Smooth muscle cell of the brain vasculature (primary cell): Measurements from ENCODE around the gene TMEM273.

Experiments used
- DNase-seq: peaks from one replicate; pipeline ENCODE4 v3.0.0-alpha.2; 2012; ENCODE audit warnings: low read depth, low spot score

TMEM273 gene

DNA sequence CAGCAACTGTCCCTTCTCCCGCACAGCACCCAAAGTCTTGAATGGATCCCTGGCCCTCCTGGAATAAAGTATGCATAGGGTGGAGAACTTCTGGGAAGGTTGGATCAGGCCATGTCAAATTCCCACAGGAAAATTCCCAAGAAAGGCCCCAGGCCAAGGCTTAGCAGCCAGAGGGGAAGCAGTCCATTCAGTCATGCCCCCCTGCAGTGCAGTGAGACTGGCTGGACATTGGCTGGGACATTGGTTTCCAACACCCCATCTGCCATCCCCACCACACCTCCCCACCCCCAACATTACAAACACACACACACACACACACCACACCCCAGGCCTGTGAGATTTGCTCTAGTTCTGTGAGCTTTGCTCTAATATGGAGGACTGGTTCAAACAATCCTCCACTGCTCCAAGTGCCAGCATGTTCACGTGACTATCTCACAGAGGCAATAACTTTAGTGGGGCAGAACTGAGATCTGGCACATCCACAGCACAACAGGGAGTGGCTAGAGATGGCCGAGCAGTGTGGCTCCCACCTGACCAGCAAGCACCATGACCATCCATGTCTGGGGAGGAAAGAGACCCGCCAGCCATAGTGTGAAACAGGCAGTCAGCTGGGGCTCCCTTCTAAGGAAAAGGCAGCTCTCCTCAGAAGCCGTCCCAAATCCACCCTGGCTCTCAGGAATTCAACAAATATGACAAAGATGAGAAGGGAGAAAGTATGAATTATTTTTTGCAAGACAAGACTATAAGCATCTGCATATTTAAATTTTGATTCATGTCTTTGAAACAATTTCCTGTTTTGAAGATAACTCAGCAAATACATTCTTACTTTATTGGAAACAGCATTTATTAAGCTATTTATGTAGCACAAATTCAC, 47.6 kb downstream of the TMEM273 start:
- DNase-seq: no peak

DNA sequence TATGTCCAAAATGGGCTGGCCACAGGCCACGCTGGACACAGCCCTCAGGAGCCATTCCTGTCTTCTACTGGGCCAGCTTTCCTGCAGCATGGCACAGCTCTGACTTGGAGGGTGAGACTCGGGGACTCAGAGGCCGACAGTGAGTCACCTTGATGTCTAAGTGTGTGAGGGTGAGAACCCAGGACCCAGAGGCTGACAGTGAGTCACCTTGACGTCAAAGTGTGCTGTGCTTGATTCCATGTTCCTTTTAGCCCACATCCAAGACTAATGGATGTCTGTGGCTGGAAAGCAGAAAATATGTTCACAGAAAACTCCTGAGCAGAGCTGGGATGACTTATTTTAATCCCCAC, 48.4 kb downstream of the TMEM273 start:
- no peak for DNase-seq

DNA sequence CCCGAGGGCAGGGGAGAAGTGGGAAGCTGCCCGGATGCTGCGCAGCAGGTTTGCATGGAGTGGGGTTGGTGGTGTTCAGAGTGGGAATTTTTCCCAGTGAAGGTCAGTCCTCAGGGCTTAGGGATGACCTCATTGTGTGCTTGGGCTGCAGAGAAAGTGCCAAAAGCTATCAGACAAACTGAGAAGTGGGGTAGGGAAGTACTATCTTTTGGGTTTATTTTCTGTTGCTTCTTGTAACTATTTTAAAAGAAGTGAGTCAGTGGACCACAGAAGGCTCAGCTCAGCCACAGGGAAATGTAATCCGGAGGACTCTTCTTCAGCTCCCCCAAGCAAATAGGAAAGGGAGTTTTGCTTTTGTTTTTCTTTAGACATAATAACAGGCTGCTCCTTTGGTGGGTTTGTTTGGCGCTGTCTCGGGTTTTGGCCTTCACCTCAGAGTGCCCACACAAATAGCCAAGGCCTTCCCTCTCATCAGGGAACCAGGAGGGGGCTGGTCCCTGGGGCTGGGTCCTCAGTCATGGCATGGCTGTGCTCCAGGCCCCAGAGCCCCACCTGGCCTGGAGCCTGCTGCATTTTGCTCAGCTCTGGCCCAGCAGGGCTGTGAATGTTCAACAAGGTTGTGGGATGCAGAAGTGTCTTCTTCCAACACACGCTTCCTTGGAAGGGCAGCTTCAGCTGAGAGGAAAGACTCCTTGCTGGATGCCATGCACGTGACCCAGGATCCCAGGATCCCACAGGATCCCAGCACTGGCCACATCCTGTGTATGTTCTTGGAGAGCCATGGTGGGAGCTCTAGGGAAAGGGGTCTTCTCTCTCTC, 49.0 kb downstream of the TMEM273 start:
- DNase-seq: no peak

DNA sequence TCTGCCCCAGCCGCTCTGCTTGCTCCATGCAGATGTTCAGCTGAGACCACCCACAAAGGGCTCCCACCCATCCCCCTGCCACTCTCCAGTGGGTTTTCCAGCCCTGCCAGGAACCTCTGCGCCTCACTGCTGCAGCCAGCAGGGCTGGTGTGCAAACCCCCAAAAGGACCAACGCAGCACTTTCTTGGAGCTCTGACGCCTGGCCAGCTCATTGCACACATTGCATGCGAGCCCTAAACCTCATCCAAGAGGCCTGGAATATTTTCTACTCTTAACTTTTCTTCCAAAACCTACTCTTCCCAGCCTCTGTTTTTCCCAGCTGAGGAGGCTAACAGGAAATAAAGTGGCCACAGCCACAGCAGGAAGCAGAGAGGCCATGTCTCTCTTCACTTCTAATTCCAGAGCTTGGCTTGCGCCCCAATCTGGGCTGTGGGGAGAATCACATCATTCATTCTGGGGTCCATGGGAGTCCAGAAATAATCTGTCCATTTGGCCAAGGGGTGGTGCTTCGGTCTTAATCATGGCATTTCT, 49.8 kb downstream of the TMEM273 start:
- DNase-seq: no peak

DNA sequence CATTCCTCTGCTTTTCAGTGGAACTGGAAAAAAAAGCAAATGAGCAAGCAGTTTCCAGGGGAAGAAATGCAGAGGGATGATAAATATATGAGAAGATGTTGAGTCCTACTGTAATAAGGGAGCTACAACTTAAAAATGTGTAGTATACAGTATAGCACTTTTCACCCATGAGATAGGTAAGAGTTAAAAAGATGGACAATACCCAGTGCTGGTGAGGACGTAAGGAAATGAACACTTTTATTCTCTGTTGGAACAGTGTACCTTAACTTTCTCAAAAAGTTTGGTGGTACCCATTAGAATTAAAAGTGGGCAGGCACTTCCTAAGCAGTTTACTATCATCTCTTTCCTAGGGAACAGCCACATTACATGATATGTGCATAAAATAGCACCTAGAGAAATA, 51.7 kb downstream of the TMEM273 start:
- DNase-seq: no peak

DNA sequence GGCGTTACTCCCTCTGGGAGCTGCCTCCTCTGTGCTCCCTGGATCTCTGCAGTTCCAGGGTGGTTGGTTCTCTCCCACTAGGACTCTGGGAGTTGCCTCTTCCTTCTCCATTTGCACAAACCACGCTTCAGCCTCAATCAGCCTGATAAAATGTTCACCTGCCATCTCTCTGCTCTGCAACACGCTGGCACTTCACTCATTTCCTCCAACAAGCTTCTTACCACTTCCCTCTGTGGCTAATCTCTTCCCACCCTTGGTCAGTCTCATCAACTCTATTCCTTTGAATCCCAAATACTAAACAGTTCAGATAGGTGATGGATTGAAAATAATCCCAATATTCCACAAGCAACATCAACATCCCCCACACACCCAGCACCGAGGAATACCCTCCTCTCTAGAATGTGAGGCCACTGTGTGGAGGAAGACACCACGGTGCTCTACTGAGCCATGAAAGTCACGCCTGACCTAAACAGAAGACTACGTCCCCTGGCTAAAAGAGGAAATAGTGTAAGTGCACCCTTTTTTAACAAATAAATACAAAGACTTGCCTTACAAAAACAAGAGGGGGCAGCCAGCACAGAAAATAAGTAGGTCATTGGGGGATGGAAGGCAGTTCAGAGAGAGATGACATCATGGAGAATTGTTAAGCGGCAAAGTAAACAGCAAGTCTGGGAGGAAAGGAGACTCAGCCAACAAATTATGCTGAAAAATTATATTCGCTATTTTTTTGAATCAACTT, 52.4 kb downstream of the TMEM273 start:
- DNase-seq: no peak

DNA sequence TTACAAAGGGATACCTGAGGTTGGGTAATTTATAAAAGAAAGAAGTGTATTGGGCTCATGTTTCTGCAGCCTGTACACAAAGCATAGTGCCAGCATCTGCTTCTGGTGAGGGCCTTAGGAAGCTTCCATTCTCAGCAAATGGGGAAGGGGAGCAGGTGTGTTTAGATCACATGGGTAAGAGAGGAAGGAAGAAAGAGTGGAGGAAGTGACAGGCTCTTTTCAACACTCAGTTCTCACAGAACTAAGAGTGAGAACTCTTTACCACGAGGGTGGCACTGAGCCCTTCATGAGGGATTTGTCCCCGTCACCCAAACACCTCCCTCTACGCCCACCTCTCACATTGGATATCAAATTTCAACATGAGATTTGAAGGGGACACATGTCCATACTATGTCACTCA, 53.9 kb downstream of the TMEM273 start:
- no peak for DNase-seq

DNA sequence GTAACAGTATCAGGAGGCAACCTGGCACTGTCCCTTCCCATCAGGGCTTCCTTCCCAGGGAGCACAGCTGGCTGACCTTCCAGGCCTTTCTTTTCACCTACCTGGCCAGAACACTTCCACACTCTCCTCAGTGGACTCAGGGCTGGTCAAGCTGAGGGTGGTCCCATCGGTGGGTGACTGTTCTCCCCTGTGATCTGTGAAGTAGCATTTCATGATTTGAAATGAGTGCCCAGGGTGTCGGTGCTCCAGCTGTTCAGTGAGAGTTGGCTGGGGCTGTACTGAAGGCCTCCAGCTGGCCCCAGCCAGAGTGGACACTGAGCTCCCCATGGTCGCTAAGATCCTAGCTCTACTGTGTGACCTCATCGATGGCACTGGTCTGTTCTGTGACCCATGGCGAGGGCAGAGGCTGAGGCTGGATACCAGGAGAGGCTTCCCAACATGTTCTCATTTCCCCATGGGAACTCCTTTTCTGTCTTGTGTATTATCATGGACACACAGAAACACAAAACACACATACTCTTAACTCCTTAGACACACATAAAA, 54.4 kb downstream of the TMEM273 start, which contains the start of gene FAM170B:
TSS of gene FAM170B (minus strand) at position 316 of the 543 bp plus-strand sequence. CDS start at position 213, 103 bp downstream.
- DNase-seq: no peak

DNA sequence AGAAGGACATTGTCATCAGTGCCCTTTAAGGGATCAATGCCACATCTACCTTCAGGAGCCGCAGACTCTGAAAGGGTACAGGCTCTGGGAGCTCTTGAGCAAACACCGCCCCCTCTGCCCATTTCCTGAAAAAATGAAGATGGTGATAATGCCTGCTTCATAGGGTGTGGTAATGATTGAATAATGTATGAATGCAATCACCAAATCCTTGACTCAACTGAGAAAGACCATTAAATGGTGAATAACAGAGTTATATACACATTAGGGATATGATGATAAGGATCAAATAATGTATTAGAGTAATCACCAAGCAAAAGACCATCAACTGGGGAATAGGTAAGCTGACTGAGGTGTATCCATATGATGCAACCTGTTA, 55.8 kb downstream of the TMEM273 start:
- DNase-seq: no peak

DNA sequence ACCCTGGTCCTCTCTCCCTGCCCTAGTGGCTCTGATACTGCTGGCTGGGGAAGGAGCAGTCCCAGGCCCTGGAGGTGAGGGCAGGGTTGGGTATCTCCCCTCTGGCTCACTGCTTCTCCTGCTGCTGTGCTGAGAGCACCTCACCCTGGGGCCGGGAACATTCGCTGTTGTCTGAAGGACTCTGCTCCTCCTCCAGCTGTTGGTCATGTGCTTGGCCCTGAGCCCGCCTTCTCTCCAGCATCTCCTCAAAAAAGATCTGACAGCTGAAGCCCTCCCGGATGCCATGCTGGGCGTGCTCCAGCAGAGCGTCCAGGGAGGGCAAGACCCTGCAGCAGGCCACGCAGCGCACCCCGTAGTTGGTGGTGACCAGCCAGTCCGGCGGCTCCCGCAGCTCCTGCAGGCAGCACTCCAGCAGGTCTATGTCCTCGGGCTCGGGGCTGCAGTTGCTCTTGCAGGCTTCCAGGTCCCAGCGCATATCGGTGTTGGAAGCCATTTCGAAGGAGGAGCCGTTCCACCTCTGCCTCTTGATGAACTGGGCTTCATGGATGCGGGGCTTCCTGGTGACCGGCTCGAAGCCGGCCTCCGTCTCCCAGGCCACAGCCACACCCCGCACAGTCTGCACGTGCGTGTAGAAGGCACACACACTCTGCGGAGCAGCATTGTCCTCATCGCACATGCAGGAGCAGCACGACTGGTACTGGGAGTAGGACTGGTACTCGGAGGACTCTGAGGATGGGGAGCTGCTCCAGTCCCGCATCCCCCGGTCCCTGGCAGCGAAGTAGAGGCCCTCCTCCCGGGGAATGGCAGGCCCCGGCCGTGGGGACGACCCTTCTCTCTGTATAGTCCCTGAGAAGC, 56.5 kb downstream of the TMEM273 start:
- DNase-seq: no peak

DNA sequence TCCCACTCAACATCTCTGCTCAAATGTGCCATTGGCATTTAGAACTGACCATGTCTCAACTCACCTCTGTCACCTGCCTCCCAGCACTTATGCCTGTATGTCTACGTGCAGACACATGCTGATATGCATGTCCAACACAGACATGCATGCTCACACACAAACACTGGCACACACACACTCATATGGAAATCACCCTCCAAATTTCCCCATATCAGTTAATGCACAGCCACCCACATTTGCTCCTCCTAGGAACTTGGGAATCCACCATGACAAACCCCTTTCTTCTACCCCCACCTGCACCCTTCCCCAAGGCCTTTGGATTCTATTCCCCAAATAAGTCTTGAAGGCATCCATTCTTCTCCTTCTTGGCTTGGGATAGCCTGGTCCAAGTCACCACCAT, 58.8 kb downstream of the TMEM273 start:
- no peak for DNase-seq

DNA sequence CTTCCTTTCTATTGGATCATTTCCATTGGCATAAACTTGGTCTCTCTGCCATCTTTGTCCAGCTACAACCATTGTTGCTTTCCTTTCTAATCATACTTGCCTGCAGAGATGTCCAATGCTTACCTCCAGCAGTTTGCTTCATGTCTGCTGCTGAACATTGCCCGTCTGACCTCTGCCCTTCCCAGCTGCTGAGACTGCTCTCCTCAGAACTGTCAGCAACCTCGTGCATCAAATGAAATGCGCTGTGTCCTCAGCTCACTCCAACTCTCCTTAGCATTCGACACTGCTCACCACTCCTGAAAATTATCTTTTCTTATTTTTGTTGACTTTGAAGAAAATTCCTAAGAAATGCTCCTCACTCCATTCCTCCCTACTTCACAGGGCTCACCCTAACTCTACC, 59.3 kb downstream of the TMEM273 start:
- DNase-seq: no peak

DNA sequence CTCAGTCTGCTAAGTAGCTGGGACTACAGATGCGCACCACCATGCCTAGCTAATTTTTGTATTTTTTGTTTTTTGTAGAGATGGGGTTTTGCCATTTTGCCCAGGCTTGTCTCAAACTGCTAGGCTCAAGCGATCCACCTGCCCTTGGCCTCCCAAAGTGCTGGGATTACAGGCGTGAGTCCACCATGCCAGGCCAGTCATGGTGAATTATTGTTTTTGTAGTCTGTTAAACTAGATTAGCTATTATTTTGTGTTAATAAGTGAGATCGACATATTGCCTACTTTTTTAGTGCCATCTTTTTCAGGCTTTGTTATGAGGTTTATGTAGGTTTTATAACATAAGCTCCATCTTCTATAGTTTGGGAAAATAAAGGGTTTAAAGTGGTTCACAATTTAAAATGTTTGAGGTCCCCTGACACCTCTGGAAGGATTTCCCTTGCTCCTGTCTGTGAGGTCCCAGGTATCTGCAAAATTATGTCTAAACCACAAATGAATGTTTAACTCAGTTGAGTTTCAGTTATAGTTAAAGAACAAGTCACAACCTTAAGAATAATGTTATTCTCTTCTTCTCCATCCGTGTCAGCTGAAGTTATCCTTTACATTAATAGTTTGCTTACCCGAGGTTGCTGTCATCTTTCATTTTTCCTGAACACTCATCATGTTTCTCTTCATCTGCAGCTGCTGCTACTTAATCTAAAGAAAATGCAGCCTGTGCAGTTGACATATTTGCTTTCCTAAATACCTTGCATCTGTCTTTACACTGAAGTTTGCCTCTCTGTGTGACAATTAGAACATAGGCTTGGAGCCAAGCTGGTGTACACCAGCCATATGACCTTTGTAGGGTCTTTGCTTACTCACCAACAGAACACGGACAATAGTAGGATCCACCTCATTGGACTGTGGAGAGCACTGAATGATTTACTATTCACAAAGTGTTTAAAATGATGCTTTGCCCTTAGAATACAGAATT, 63.9 kb downstream of the TMEM273 start:
- no peak for DNase-seq

DNA sequence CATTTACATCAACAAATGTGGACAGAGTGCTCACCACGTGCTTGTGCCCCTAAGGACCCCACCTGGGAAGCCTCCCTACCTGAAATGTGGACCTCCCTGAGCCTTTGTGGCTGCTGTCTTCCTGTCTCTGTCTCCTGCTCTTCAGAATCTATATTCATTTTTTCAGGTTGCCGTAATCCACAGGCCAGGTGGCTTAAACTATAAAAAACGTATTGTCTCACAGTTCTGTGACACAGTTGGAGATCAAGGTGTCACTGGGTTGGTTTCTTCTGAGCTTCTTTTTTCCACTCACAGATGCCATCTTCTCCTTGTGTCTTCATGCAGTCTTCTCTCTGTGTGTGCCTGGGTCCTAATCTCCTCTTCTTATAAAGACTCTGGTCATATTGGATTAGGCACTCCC, 67.3 kb downstream of the TMEM273 start:
- DNase-seq: no peak

DNA sequence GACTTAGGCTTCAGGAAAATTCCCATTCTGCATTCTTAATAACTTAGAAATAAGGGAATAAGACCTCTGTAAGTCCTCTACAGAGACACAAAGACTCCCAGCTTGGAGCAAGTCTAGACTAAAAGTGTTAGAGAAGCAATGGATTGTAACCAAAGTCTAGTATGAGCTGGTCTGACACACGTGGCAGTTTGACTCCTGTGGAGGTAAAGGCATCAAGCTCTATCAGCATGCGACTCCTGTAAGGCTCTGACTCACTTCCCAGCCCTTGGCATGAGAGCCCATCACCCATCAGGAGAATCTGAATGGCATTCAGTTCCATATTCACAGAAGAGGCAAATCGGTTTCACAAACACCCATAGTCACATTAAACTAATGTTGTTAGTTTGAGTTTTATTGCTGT, 68.4 kb downstream of the TMEM273 start:
- DNase-seq: no peak

DNA sequence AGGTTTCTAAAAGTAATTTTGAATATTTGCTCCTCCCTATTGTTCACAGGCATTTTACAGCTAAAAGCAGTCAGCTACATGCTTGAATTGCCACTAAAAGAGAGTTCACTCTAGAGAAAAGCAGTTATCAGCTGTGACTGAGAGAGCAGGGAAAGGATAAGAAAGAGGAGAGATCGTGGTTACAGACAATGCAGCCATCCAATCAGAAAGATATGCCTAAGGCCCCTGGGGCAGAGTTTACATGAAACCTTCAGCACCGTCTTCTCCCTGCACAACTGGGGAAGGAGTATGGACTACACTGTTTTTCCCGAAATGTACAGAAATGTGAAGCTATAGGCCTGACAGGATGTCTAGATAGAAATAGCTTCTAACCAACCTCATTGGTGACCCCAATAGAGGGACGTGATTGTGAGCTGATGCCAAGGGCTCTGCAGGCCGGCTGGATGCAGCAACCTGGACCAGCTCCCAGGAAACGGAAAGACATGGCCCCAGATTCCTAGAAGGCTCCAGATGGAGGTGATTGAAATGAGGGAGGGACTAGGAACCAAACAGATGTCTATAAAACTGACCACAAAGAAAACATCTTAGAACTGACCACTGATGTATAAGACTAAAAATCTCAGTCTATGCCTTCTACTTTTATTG, 69.6 kb downstream of the TMEM273 start:
- no peak for DNase-seq

DNA sequence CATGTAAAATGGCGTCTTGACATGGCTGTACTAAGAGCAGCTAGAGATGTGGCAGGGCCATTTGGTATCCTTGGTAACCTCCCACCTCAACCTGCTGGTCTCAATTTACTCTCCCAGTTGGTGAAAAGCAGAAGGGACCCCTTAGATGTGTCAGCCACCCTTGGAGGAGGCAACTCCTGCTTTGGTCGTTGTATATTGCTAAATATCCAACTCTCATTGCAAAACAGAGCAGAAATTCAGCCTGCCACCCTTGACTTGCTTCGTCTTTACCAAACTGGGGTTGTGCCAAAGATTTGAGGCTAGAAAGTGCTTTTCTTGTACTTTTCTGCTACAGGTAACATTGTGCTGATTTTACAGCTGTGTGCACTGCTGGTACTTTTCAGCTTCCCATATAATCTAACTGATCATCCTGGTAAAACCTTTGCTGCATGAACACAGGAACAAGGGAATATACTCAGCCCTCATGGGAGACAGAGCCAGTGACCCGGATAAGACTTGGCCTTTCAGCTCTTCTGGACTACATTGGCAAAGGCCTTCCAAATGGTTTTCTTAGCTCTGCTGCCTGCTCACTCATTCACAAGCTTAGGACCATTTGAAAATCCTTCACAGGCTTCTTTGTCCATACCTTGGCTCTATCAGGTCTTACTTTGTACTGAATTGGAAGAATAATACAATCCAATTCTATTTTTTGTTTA, 70.7 kb downstream of the TMEM273 start:
- DNase-seq: no peak
